Measurements from ENCODE around the gene RNF114. TPM values are rescaled to one million over a fixed set of nuclear protein-coding genes. Genes with fewer than 3 reads are reported as not detected.
A peak's percentile ranks its signal among the peaks of the same experiment; 100 is the strongest.

Gene RNF114
- total RNA-seq, 1 donor from 2014 or later = 45.4 TPM

GRCh38 chr20:49965781-49966305 is 29.6 kb downstream of the RNF114 start:
- TF ChIP-seq CTCF (IDR thresholded peaks at IDR 0.05) = no peak
- no peaks in the 10 kb centered on the region for H3K9me3 Mint-ChIP-seq (ENCODE audit: low read depth)
- no peaks in the 10 kb centered on the region for H3K27me3 Mint-ChIP-seq (ENCODE audit: low read depth)
- no peak overlapping the region for H3K27ac Mint-ChIP-seq (ENCODE audit: unreplicated experiment)
- H3K4me3 Mint-ChIP-seq (ENCODE audit: unreplicated experiment) = no peak overlapping the region
- peaks cover 2% of the 10 kb centered on the region for H3K36me3 Mint-ChIP-seq (ENCODE audit: low read depth)
- no peak for DNase-seq (ENCODE audit: low spot score)
- peaks cover 12% of the 10 kb centered on the region for H3K4me1 Mint-ChIP-seq (ENCODE audit: low read depth)

DNA sequence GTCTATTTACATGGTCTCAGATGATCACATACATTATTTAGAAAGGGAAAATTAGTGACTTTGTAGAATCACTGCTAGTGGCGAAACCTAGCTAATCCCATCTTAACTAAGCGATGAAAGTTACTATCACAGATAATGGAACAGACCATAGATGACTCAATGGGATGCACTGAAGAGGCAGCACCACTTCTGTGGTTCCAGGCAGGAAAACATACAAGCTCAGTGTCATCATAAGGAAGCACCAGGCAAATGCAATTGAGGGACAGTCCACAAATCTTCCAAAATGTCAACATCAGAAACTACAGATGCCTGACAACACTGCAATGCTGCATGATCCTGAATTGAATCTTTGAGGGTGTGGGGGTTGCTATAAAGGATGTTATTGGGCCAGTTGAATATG is 30.7 kb downstream of the RNF114 start:
- DNase-seq (ENCODE audit: low spot score) = no peak
- Mint-ChIP-seq H3K4me1 (ENCODE audit: low read depth) (peaks cover 7% of the 10 kb centered on the region), H3K27ac (ENCODE audit: unreplicated experiment) (no peak overlapping the region), H3K36me3 (ENCODE audit: low read depth) (no peaks in the 10 kb centered on the region), H3K4me3 (ENCODE audit: unreplicated experiment) (no peak overlapping the region), H3K27me3 (ENCODE audit: low read depth) (no peaks in the 10 kb centered on the region), H3K9me3 (ENCODE audit: low read depth) (no peaks in the 10 kb centered on the region)
- no peak for TF ChIP-seq CTCF (IDR thresholded peaks at IDR 0.05)

GRCh38 chr20:49969234-49969633 is 33.0 kb downstream of the RNF114 start:
- DNase-seq (ENCODE audit: low spot score) = peak; percentile 12
- Mint-ChIP-seq H3K36me3 (ENCODE audit: low read depth) (no peaks in the 10 kb centered on the region), H3K27me3 (ENCODE audit: low read depth) (no peaks in the 10 kb centered on the region), H3K4me3 (ENCODE audit: unreplicated experiment) (no peak overlapping the region), H3K4me1 (ENCODE audit: low read depth) (peaks cover 7% of the 10 kb centered on the region), H3K27ac (ENCODE audit: unreplicated experiment) (no peak overlapping the region), H3K9me3 (ENCODE audit: low read depth) (no peaks in the 10 kb centered on the region)
- no peak for TF ChIP-seq CTCF (IDR thresholded peaks at IDR 0.05)

DNA sequence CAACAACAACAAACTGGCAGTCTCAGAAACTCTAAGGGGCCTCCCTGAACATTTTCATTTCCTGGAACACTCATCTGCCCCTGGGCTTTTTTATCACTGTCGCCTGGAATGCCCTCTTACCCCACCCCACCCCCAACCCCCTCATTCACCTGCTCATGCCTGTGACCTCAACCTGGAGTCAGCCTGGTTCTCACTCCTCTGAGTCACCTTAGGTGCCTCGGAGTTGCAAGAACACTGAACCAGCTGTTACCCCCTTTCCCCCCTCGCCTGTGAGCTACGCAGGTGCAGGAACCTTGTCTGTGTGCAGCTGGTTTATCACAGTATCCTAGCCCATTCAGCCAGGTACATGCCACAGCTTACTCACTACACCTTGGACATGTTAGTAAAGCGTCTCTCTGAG is 33.7 kb downstream of the RNF114 start:
- H3K36me3 Mint-ChIP-seq (ENCODE audit: low read depth) = no peaks in the 10 kb centered on the region
- H3K27me3 Mint-ChIP-seq (ENCODE audit: low read depth) = no peaks in the 10 kb centered on the region
- H3K4me3 Mint-ChIP-seq (ENCODE audit: unreplicated experiment) = no peak overlapping the region
- peak; percentile 15 for DNase-seq (ENCODE audit: low spot score)
- no peak for TF ChIP-seq CTCF (IDR thresholded peaks at IDR 0.05)
- H3K9me3 Mint-ChIP-seq (ENCODE audit: low read depth) = no peaks in the 10 kb centered on the region
- H3K4me1 Mint-ChIP-seq (ENCODE audit: low read depth) = peaks cover 7% of the 10 kb centered on the region
- H3K27ac Mint-ChIP-seq (ENCODE audit: unreplicated experiment) = no peak overlapping the region

DNA sequence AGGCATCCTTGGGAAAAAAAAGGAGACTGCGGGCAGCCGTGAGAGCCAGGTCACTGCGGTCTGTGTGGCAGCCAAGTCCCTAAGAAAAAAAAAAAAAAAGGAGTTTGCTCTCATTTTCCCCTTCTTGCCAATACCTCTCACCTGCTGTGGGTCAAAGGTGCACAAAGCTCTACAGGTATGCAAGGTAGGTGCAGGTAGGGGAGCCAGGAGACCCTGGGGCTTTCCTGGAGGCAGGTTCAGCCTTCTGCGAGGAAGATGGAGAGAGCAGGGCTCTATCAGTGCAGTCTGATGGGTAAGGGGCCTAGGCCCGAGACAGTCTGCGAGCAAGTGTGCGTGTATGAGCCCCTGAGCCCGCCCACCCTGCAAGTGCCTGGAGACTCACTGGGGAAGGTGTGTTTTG is 34.3 kb downstream of the RNF114 start:
- TF ChIP-seq CTCF (IDR thresholded peaks at IDR 0.05) = no peak
- DNase-seq (ENCODE audit: low spot score) = no peak
- H3K27ac Mint-ChIP-seq (ENCODE audit: unreplicated experiment) = no peak overlapping the region
- H3K4me1 Mint-ChIP-seq (ENCODE audit: low read depth) = peaks cover 7% of the 10 kb centered on the region
- no peaks in the 10 kb centered on the region for H3K27me3 Mint-ChIP-seq (ENCODE audit: low read depth)
- H3K4me3 Mint-ChIP-seq (ENCODE audit: unreplicated experiment) = no peak overlapping the region
- no peaks in the 10 kb centered on the region for H3K9me3 Mint-ChIP-seq (ENCODE audit: low read depth)
- H3K36me3 Mint-ChIP-seq (ENCODE audit: low read depth) = no peaks in the 10 kb centered on the region
